Activated CD4-positive, CD25-positive, alpha-beta regulatory T cell treated with anti-CD3 and anti-CD28 coated beads, Interleukin-2, amount 50 U/mL, for 72 hours (primary cell): ENCODE measurements around the gene SIPA1L3.
"Not testable (repeated sequence)": the region's sequence is repeated elsewhere in the genome, so short reads cannot be mapped to it uniquely, and the experiment has no call there.

ENCODE experiments used
- DNase-seq: peaks from one replicate; pipeline ENCODE4 v3.0.0; 2021

SIPA1L3 gene

DNA sequence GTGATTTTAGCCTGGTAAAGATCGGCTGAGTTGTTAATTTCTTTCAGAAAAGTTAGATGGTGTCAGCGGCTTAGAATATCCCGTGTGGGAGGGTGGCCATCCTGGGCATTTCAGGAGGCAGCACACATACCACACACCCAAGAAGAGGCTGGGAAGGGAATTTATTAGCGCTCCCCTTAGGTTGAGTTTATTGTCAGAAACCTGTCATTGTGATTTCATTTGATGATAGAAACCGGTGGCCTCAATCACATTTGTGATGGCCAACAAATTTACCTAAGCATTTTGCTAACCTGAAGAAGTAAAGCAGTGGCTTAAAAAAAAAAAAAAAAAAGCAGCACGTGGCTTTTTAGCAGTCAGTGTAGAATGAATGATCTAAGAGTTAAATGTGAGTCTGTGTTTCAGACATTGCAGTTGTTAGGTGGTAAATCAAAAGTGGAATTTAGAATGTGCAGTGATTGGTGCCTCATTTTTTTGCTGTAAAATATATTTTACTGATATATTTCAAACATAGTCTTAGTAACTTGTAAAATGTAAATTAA, 2.7 kb downstream of the SIPA1L3 start:
- no peak for DNase-seq

DNA sequence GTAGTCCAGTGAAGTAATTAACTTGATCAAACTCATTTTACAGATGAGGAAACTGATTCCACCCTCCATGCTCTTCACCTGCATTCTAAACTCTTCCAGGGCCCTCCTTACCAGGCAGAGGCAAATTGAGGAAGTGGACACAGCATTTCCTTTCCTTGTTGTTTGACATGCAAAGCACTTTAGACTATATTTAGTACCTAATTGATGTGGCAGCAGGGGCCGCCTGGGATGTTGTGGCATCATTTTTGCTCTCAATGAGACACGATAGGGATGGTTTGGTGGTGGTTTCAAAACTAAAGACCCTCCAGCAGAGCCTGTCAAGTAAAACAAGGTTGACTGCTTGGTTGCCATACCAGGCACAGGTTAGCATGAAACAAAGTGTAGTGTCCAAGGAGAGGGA, 7.9 kb downstream of the SIPA1L3 start:
- no peak for DNase-seq

DNA sequence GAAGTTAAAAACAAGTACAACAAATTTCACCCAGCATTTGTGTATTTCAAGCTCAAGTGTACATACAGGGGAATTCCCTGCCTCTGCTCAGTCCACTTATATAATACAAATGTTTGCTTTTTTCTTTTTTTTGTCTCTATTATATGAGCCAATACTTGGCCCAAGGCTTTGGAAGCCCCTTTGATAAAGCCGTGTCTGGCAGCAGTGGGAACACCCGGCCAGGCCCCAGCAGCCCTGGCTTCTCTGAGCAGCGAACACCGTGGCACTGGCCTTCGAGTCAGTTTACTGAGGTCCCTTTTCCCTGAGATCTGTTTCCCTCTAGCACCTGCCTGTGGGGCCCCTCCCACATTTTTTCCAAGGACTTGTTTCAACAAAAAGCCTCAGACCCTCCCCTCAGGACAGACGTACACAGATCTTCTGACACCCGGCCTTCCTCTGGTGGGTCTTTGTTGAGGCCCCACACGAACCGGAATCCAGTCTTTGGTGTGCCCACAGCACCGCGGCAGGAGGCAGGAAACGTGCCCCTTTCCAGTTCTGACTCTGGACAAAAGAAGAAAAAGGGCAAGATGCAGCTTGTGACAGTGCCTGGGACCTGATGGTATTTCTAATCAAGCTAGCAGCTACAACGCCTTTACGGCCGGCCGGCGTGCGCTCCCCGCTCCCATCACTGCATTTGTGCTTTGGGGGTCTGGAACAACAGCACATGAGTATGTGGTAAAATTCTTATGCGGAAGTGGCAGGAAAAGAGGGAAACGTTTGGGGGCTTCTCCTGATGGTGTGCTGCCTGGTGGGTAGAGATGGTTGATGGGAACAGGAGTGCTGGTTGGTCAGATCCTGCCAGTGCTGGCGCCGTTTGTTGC, 13.8 kb downstream of the SIPA1L3 start:
- DNase-seq: no peak

DNA sequence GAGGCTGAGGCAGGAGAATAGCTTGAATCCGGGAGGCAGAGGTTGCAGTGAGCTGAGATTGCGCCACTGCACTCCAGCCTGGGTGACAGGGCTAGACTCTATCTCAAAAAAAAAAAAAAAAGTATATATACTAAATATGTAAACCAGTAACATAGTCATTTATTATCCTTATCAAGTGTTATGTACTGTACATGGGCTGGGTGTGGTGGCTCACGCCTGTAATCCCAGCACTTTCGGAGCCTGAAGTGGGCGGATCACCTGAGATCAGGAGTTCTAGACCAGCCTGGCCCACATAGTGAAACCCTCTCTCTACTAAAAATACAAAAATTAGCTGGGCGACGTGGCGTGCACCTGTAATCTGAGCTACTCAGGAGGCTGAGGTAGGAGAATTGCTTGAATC, 17.6 kb downstream of the SIPA1L3 start:
- DNase-seq: not testable (repeated sequence)

DNA sequence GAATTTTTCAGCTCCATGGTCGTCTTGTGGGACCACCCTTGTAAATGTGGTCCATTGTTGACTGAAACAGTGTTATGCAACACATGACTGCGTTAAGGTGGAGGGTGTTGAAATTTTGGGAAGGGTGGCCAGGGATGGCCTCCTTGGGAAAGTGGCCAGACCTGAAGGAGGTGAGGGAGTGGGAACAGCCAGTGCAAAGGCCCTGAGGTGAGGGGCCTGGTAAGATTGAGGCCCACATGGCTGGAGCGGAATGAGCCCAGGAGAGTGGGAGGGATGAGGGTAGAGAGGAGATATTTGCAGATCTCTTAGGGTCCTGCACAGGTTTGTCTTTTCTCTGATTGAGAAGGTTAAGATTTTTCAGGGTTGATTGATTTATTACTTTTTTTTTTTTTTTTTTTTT, 18.2 kb downstream of the SIPA1L3 start:
- no peak for DNase-seq

DNA sequence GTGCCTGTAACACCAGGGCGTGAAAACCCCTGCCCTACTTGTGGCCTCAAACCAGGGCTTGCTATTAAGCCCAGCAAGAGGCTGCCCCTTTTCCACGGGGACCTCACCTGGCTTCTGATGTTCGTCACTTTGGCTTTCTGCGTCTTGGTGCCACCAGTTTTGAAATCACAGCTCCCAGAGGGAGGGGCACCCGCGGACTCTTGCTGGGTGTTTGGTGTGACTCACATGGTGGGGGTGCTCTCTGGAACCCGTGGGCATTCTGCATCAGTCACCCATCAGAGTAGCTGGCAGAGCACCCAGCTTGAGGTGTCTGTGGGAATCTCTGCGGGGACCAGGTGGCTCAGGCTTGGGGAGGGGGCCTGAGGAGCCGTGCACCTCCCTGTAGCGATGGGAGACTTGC, 19.2 kb downstream of the SIPA1L3 start:
- no peak for DNase-seq

DNA sequence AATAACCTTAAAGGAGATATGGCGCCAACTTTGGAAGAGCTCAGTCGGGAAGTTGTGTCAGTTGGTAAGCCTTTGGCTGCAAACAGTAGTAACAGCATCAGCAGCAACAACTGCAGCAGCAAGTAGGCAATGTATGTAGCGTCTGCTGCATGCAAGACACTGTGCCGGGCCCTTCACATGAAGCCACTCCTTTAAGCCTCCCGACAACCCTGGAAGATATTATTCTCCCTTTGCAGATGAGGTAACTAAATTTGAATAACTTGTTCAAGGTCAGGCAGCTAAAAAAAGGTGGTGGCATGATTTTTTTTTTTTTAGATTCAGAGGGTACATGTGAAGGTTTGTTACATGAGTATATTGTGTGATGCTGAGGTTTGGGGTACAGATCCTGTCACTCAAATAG, 19.7 kb downstream of the SIPA1L3 start:
- no peak for DNase-seq

DNA sequence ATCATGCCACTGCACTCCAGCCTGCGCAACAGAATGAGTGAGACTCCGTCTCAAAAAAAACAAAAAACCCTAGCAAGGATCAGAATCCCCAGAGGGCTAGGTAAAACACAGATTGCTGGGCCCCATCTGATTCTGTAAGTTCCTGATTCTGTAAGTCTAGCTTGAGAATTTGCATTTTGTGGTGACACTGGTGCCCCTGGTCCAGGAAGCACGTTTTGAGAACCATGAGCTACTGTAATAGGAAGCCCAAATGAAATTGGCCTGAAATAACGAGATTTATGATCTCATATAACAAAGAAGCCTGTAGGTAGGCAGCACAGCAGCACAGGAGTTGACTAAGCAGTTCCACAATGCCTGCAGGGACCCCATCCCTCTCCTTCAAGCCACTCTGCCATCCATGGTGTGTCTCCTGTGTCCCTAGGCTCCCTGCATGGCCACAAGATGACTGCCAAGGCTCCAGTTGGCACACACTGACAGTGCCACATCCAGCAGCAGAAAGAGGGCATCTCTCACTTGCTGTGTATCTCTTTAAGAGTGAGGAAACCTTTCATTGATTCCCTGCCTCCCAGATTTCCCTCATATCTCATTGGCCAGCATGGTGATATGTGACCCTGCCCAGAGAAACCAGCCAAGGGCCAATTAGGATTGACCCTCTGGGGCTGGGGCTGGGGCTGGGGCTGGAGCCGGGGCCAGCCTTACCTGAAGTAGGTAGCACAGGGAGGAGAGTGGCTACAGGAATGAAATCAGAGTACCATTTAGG, 21.7 kb downstream of the SIPA1L3 start:
- DNase-seq: no peak

DNA sequence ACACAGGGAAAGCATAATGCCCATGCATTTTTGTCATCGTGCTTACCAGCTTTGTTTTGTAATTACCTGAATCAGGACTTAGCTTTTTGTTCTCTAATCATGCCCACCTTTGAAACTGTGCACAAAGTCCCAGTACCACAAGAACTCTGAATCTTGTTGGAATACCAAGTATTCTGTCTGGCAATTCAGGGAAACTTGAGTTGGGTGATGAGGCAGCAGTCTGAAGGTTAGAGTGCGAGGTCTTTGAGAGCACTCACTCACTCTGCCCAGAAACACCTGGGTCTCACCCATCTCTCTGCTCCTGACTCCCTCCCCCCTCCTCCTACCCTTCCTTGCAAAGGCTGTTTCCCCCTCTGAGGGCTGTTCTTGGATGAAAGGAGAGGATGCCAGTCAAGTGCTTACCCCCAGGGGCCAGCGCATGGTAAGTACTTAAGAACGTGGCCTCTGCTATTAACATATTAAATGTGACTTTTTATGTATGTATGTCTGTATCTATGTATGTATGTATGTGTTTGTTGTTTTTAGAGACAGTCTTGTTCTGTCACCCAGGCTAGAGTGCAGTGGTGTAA, 22.4 kb downstream of the SIPA1L3 start:
- DNase-seq: no peak

DNA sequence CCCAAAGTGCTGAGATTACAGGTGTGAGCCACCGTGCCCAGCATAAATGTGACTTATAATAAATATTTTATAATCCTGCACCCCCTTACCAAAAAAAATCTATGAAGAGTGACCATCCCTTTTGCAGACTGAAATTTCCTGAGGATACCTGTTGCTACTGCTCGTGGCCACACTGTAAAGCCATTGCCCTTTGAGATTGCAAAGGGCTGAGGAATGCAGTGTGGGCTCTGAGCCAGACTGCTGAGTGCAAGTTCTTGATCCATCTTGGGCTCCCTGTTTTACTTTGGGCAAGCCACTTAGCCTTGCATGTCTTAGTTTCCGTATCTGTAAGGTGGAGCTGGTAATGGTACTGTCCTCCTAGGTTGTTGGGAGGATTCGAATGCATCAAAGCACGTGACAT, 23.4 kb downstream of the SIPA1L3 start:
- DNase-seq: no peak

DNA sequence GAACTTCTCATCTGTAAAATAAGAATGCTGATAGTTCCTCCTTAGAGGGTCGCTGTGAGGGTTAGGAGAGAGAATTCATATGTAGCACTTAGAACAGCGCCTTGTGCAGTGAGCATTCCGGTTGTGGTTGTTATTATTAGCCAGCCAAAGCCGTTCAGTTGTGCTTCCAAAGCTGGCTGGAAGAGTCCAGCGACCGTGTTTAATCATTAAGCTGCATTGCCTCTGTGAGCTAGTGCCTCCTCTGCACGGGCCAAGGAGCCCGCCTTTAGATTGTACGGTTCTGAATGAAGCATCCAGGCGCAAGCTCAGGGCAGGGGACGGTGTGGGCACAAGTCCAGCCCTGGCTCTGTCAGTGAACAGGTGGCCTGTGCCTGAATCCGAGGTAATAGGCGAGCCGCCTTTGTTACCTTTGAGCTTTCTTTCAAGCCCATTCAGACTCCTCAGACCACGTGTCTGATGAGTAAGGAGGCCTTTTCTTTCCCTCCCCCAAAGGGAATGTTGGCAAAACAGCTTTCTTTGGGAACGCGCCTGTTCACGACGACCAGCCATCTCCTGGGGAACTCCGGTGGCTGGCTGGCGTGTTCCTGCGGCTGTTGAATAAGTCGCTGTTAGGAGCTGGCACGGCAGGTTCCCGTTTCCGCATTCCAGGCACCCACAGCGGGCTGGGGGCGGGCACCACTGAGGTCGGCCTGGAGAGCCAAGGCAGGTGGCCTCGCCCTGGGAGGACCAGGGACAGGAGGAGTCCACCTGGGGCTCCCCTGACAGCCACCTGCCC, 25.1 kb downstream of the SIPA1L3 start:
- DNase-seq: no peak

DNA sequence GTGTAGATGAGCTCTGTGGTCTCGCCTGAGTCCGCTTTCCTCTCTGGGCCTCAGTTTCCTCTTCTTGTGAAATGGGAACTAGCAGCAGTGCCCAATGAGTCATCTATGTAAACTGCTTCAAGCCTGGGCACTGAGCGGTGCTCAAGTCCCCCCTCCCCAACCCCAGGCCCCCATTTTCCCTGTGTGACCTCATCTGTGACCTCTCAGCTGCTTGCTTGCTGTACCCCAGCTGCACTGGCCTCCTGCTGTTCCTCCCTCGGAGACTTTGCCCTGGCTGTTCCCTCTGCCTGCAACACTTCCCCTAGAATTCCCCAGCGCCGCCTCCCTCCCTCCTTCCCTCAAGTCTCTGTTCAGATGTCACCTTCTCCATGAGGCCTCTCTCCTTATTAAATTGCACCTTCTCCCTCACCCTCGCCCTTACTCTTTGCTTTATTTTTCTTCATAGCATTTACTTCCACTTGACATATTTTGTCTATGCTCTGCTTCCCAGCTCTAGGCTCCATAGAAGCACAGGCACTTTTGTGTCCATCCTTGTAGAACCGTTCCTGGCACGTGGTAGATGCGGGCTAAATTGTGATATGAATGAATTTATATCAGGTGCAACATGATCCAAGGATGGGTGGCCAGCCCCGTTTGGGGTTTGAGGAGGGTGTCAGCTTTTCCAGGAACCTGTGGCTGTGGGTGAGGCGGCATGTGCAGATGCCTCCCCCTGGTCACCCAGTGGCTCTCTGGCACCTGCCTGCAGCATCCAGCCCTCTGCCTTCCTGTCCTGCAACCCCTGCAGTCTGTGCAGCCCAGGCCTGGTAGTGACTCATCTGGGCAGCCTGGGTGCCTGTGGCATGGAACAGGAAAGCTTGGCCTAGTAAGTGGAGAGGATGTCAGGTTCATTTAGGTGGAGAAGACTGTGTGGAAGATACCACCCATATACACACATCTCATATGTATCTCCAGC, 26.3 kb downstream of the SIPA1L3 start:
- DNase-seq: no peak

DNA sequence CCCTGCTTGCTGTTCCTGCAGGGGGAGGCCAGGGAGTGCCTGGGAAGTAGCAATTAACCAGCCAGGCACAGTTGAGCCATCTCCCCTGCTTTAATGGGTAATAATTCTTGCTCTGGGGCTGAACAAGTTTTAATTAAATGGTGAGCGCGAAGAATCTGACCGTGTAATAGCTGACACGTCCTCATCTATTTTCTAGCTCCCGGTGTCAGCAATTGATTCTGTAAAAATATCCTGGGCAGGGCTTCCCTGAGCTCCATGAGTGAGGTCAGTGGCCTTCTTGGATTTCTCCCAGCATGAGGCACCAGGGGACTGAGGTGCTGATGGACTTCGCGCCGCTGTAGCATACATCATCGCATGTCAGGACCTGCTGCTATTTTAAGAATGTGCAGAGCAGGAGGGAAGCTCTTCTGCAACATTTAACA, 26.9 kb downstream of the SIPA1L3 start:
- no peak for DNase-seq

DNA sequence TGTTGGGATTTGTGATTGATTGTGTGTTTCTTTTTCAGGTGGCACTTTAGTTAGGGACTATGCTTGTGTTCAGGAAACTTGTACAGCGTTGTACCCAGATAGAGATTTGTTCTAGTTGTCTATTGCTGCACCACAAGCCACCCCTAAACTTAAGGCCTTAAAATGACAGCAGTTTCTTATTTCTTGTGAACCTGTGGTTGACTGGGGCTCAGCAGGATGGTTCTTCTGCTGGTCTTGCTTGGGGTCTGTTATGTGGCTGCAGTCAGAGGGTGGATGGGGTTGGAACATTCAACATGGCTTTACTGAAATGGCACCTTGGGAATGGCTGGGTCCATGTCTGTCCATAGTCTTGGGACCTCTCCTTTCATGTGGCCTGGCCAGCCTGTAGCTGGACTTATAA, 28.3 kb downstream of the SIPA1L3 start:
- no peak for DNase-seq

DNA sequence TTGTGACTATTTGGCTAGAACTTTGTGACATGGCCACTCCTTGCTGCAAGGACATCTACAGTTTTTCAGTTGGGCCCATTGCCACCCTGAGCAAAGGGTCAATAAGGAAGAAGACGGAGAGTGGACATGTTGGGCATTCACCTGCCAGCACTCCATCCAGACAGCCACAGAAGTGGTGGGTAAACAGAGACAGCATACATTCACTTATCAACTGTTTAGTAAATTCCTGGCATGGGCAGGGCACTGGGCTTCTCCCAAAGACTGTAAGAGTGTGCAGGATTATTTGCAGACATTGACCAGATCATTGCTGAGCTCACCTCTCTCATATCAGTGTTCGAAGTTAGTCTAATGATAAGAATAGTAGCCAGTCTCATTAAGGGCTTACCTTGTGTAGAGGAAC, 29.2 kb downstream of the SIPA1L3 start:
- DNase-seq: no peak

DNA sequence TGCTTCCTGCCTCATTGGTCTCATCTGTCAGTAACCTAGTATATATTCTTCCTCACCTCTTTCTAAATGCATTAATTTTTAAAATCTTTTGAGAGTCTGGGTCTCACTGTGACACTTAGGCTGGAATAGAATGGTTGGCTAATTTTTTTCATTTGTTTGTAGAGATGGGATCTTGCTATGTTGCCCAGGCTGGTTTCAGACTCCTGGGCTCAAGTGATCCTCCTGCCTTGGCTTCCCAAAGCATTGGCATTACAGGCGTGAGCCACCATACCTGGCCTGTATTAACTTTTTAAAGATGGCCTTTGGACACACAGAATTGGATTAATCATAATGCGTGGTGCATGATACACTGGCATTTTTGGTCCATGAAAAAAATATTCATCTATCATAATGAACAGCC, 29.9 kb downstream of the SIPA1L3 start:
- no peak for DNase-seq

DNA sequence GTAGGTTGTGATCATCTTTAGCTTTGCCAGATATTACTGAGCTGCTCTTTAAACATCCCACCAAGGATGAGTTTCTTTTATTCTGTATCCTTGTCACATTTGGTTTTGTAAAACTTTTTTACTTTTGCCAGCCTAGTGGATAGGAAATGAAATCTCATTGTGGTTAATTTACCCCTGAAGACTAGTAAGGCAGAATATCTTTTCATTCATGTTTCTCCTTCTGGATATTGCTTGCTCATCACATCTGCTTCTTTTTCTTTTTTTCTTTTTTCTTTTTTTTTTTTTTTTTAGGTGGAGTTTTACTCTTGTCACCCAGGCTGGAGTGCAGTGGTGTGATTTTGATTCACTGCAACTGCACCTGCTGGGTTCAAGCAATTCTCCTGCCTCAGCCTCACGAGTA, 31.3 kb downstream of the SIPA1L3 start:
- no peak for DNase-seq

DNA sequence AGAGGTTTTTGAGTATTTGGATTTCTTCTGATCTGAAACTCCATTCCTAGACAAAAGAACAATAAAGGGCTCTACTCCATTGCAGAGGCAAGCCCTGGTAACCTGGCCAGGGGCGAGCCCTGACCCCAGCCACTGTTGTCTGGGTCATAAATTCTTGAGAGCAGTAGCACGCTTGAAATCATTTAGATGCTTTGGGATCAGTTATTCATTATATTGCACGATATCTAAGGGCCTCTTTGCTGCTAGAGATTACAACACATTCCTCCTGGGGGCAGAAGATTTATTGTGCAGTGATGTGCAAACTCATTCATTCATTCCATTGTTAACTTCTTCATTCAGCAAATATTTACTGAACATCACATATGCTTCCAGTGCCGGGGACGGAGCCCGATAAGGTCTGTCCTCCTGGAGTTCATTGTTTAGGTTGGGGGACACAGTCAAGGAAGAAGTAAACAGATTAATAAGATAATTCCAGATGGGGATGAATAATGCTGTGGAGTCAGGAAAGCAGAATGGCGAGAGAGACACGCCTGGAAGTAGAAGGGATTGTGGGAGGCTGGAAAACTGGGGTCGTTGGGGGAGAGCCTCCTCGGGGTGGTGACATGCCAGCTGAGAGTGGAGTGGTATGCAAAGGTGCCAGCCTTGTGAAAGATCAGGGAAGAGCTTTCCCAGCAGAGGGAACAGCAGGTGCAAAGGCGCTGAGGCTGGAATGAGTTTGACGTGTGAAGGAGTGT, 34.9 kb downstream of the SIPA1L3 start:
- DNase-seq: no peak

DNA sequence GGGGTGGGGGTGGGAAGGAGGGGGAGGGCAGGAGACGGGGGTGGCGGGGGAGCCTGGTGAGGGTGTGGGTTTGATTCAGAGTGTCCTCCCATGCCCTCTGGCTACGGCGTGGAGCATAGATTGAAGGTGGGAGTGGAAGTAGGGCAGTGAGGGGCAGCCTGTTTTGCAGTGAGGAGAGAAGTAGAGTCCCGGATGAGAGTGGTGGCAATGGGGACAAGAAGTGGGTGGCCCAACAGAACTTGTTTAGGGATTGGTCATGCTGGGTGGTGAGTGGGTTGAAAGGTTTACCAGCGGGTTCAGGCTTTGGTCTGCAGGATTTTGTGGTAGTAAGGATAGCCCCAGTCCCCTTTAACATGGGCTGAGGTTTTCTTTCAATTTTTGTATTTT, 35.5 kb downstream of the SIPA1L3 start:
- DNase-seq: no peak

DNA sequence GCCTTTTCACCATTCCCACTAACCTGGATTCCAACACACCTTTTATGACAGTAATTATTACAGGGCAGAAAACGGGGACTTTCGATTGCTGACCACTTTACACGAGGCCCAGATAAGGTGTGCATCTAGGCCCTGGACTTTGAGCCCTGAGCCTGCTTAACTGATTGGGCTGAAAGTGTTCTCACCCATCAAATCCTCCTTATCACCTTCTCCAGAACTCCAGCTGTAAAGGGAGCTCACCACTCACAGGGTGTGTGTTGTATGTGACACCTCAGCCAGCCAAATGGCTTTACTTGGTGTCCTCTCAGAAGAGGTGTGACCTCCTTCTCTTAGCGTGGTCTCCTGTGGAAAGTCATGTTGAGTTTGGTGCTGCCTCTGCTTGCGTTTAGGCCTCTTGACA, 36.5 kb downstream of the SIPA1L3 start:
- DNase-seq: no peak

DNA sequence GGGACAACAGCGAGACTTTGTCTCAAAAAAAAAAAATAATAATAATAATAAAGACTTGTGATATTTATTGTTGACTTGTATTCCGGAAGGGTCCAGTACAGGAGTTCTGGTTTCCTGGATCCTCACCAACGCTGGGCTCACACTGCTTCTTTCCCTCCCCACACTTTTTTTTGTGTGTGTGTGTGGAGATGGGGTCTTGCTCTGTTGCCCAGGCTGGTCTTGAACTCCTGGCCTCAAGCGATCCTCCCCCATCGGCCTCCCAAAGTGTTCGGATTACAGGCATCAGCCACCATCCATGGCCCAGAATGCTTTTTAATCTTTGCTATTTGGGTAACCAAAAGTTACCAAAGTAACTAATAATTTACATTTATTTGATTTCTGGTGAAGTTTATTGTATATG, 39.1 kb downstream of the SIPA1L3 start:
- DNase-seq: no peak
